Fibroblast of villous mesenchyme (primary cell): ENCODE results near the gene CNTNAP2. TPM values are rescaled to one million over a fixed set of nuclear protein-coding genes. Genes with fewer than 3 reads are reported as not detected.

ENCODE experiments used
- DNase-seq: peaks from one replicate; pipeline ENCODE4 v3.0.0-alpha.2; 2010; ENCODE audit warnings: low read depth
- H3K4me3 ChIP-seq: 2 replicates; pipeline ENCODE4 v1.5.1; 2011; ENCODE audit warnings: low read depth, mild to moderate bottlenecking, low read length
- CTCF ChIP-seq: IDR thresholded peaks from 2 replicates; pipeline ENCODE4 v1.5.1; 2012; ENCODE audit warnings: low read depth, mild to moderate bottlenecking, low read length; ENCODE audit not compliant: insufficient read depth
- total RNA-seq: library from RNA; depleted of rRNA; stranded (reverse); fragments of >200 nt; gene quantifications from 2 replicates; pipeline ENCODE4 v1.2.3, GENCODE V29; 2012

Gene CNTNAP2
- total RNA-seq, 1 donor, result not detected

GRCh38 chr7:147639751-147640150 is 1523.2 kb downstream of the CNTNAP2 start:
- no peak for TF ChIP-seq CTCF
- H3K4me3 ChIP-seq, result no peak overlapping the region
- no peak for DNase-seq

DNA sequence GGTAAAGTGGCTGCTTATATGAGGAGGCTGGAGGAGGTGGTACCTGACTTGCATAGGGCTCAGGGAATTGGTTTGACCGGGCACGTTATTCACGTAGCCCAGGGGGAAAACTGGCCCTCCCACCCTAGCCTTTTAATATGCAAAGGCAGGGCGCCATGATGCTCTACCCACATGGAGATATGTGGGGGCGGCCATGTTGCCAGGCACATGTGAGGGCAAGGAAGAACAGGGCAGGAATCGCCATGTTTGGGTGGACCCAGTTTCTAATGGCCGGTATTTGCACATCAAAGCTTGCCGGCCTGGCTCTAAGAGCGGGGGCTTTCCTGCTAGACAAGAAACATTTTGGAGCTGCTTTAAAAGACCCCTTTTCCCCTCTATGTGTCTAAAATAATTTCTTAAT is 1524.2 kb downstream of the CNTNAP2 start:
- H3K4me3 ChIP-seq, result no peak overlapping the region
- no peak for DNase-seq
- no peak for TF ChIP-seq CTCF

DNA sequence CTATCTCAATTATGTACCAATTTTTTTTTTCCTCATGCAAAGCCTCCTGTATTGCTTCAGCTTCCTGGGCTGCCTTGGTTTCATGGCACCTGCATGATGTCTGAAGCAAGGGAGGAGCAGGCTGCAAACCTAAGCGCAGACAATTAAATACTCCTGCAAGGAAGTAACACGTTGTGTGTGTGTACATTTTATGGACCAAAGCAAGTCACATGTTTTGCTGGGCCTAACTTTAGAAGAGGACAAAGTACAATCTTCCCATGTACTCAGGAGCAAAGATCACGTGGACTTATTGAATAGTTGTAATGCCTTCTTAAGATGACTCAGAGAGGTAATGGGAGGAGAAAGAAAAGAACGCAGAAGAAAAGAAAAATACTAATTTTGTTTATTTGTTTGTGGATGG is 1530.0 kb downstream of the CNTNAP2 start:
- no peak for DNase-seq
- H3K4me3 ChIP-seq, result no peak overlapping the region
- TF ChIP-seq CTCF, result no peak

GRCh38 chr7:147650991-147651390 is 1534.4 kb downstream of the CNTNAP2 start:
- TF ChIP-seq CTCF, result no peak
- no peak overlapping the region for H3K4me3 ChIP-seq
- no peak for DNase-seq

DNA sequence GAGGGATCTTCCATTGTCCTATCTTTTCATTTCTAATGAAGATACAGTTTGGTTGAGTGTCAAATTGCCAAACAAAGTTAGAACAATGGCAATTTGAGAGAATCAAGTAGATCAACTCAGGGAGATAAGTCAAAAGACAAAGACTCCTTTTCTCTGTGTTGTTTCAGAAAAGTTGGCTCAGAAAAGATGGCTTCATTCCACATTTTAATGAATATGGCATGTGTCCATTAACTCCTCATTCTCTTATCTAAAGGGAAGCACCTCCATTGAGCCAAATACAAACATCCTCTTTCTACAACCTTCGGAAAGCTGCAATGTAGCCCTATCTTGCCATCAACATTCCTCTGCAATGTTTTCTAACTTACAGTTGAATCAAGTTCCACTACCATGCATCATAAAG is 1535.0 kb downstream of the CNTNAP2 start:
- H3K4me3 ChIP-seq, result no peak overlapping the region
- no peak for TF ChIP-seq CTCF
- no peak for DNase-seq

DNA sequence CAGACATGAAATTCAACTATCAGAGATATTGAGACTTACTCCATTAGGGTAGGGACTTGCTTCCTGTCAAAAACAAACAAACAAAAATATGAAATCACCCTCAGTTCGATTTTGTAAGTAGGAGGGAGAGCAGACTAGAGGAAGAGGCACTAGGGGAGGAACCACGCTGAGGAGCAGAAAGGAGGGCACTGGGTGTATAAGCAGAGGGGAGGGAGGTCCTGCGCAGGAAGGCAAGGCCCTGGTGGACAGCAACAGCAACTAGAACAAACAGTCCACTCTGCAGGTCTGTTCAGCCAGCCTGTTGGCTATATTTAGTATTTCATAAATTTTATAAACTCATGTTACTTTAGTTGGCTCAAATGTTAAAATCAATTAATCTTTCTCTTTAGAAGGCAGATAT is 1536.9 kb downstream of the CNTNAP2 start:
- TF ChIP-seq CTCF, result no peak
- DNase-seq, result no peak

DNA sequence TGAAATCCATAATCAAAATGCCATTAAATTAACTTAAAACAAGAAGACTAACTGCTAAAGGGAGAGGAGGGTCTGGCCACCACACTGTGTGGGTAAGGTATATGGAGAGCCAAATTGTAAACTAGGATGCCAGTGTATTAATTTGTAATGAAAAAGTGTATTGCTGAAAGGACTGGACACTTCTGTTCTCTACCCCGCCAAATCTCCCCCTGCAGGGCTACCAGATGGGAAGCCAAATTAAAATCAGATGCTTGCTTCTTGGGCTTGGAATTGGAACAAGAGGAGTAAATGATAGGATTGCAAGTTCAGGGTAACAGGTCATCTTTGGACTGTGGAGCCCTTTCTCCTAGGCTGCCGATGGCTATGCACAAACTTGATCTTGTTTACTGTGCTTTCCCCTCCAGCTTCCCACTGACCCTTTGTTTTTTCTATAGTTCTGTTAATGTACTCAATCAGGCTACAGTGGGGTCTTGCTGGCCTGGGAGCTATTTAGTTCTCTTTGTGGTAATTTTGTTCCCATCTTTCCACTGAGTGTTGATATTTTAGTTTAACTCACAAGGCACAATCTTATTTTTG is 1541.9 kb downstream of the CNTNAP2 start:
- TF ChIP-seq CTCF, result no peak
- no peak overlapping the region for H3K4me3 ChIP-seq
- no peak for DNase-seq

More for the DNA sequence above, 1536.9 kb downstream of the CNTNAP2 start:
- H3K4me3 ChIP-seq, result no peak overlapping the region
